DND-41 (cell line): ENCODE results near the gene ST13.

Experiments used
- ATAC-seq: fragments of 200-7000 bp; cut with Tn5 transposase; 3 replicates; pipeline ENCODE4 v1.9.1; 2021; ENCODE audit warnings: low read depth; ENCODE audit not compliant: insufficient read depth
- DNase-seq: peaks from one replicate; pipeline ENCODE4 v3.0.0-alpha.2; 2020
- H2AFZ ChIP-seq: 2 replicates; pipeline ENCODE4 v1.6.0; 2012; ENCODE audit warnings: low read depth, low read length
- H3K27ac ChIP-seq: 2 replicates; pipeline ENCODE4 v1.5.1; 2012; ENCODE audit warnings: low read length, inconsistent platforms
- H3K27me3 ChIP-seq: fragments of 200-600 bp; sonication (generic); 2 replicates; pipeline ENCODE4 v1.6.0; 2012; ENCODE audit warnings: low read length, mild to moderate bottlenecking, inconsistent platforms; ENCODE audit not compliant: insufficient read depth, poor library complexity
- H3K36me3 ChIP-seq: 2 replicates; pipeline ENCODE4 v1.5.1; 2012; ENCODE audit warnings: low read length, inconsistent platforms; ENCODE audit not compliant: insufficient read depth
- H3K4me1 ChIP-seq: 2 replicates; pipeline ENCODE4 v1.5.1; 2012; ENCODE audit warnings: mild to moderate bottlenecking, low read length; ENCODE audit not compliant: insufficient read depth
- H3K4me2 ChIP-seq: 2 replicates; pipeline ENCODE4 v1.6.0; 2012; ENCODE audit warnings: mild to moderate bottlenecking, moderate library complexity, low read length, inconsistent platforms; ENCODE audit not compliant: insufficient read depth
- H3K4me3 ChIP-seq, 2 experiments: fragments of 200-600 bp in 1 of 2; shearing (Covaris generic) in 1 of 2; 2 replicates each; pipeline ENCODE4 v1.5.1; 2012 to 2016; ENCODE audit warnings: inconsistent platforms in 2 of 2, low read length in 2 of 2, mild to moderate bottlenecking in 2 of 2, low read depth in 1 of 2, moderate library complexity in 1 of 2
- H3K79me2 ChIP-seq: 2 replicates; pipeline ENCODE4 v1.6.0; 2012; ENCODE audit warnings: low read length, inconsistent platforms; ENCODE audit not compliant: insufficient read depth
- H3K9ac ChIP-seq: 2 replicates; pipeline ENCODE4 v1.6.0; 2012; ENCODE audit warnings: low read depth, mild to moderate bottlenecking, inconsistent platforms, low read length, moderate library complexity
- H3K9me3 ChIP-seq: 2 replicates; pipeline ENCODE4 v1.5.1; 2012; ENCODE audit warnings: low read length, moderate library complexity, mild to moderate bottlenecking, inconsistent platforms; ENCODE audit not compliant: insufficient read depth, severe bottlenecking
- H4K20me1 ChIP-seq: 2 replicates; pipeline ENCODE4 v1.6.0; 2012; ENCODE audit warnings: low read length; ENCODE audit not compliant: insufficient read depth
- CTCF ChIP-seq: IDR thresholded peaks from 2 replicates; pipeline ENCODE4 v1.5.1; 2012; ENCODE audit warnings: borderline replicate concordance, low read length, moderate library complexity, mild to moderate bottlenecking; ENCODE audit not compliant: poor library complexity, severe bottlenecking; ENCODE audit errors: extremely low read depth
- EZH2 ChIP-seq: IDR thresholded peaks from 3 replicates; pipeline ENCODE4 v1.6.1; 2012; ENCODE audit warnings: borderline replicate concordance, low read depth, mild to moderate bottlenecking, moderate library complexity, low read length, inconsistent platforms; ENCODE audit not compliant: severe bottlenecking

ST13 gene

DNA sequence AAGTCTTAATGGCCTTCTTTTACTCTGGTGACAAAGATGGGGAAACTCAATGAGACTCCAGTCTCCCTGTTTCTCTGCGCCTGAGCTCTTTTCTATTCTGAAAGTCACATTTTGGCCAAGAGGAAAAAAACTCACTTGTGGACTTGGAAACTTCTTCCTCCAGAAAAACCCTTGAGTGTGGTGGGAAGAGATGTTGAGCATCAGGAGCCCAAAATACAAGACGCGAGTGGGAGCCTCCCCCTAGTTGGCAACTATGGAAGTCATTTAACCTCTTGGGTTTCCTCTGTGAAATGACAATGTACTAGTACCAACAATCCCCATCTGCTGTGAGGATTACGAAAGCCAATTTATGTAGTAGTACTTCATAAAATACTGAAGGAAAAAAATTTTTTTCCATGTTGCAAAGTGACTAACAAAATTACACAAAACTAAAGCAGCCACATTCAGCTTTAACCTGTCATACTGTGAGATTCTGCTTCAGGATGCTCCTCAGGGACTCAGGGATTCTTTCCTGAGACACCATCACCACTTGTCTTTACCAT, 36.8 kb downstream of the ST13 start:
- Histone ChIP-seq H3K27ac (peak overlapping the region; percentile 65), H3K9ac (peak overlapping the region; percentile 87), H3K79me2 (peaks cover 40% of the 10 kb centered on the region), H3K4me1 (peaks cover 38% of the 10 kb centered on the region), H3K4me2 (peak overlapping the region; percentile 95), H4K20me1 (peaks cover 8% of the 10 kb centered on the region; the same call in 1 of the 2 replicates), H3K4me3 (peak overlapping the region; percentile 97; a peak in 3 of 4 replicates), H2AFZ (peak overlapping the region; percentile 80), H3K36me3 (peaks cover 29% of the 10 kb centered on the region), H3K9me3 (no peaks in the 10 kb centered on the region), H3K27me3 (no peaks in the 10 kb centered on the region)
- no peak for DNase-seq
- no peak for ATAC-seq
- TF ChIP-seq EZH2 (no peak), CTCF (peak; percentile 31)

- peak within 1 kb of the TSS; percentile 98 for H2AFZ ChIP-seq
- peaks cover 38% of the 10 kb centered on the region for H3K4me1 ChIP-seq
- H3K9me3 ChIP-seq, result no peaks in the 10 kb centered on the region
- peaks cover 22% of the 10 kb centered on the region for H3K36me3 ChIP-seq
- peak within 1 kb of the TSS; percentile 97 for H3K4me3 ChIP-seq
- peaks cover 11% of the 10 kb centered on the region; the same call in 1 of the 2 replicates for H4K20me1 ChIP-seq
- peak within 1 kb of the TSS; percentile 89 for H3K27ac ChIP-seq
- DNase-seq, result peak; percentile 89
- peak within 1 kb of the TSS; percentile 95 for H3K4me2 ChIP-seq
- H3K9ac ChIP-seq, result peak within 1 kb of the TSS; percentile 87
- no peaks in the 10 kb centered on the region for H3K27me3 ChIP-seq
- peak; percentile 65 for TF ChIP-seq CTCF
- TF ChIP-seq EZH2, result no peak
- ATAC-seq, result peak; percentile 94
- peaks cover 46% of the 10 kb centered on the region for H3K79me2 ChIP-seq
Measured at GRCh38 chr22:40818747-40819598, 37.5 kb downstream of the ST13 start, which contains the start of gene SLC25A17. Gene SLC25A17 (minus strand): TSS chr22:40819346. CDS start chr22:40819248, 98 bp downstream.

DNA sequence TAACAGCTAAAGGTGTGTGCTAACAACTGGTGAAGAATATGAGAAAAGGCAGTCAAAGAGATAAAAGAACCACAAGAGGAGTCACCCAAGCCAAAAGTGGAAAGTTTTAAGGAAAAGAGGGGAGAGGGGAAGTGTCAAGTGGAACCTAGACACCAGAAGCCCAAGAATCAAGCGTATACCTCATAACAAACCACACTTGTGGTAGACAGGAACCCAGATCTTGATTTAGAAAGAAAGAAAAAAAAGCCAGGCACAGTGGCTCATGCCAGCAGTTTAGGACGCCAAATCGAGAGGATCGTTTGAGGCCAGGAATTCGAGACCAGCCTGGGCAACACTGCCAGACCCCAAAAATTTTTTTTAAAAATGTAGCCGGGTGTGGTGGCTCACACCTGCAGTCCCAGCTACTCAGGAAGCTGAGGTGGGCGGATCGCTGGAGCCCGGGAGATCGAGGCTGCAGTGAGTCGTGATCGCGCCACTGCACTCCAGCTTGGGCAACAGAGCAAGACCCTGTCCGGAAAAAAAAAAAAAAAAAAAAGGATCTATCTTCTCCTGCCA, 38.2 kb downstream of the ST13 start:
- Histone ChIP-seq H3K27me3 (no peaks in the 10 kb centered on the region), H3K27ac (peak overlapping the region; percentile 89), H3K79me2 (peaks cover 53% of the 10 kb centered on the region), H3K36me3 (peaks cover 15% of the 10 kb centered on the region), H2AFZ (peak overlapping the region; percentile 98), H4K20me1 (peaks cover 12% of the 10 kb centered on the region; the same call in 1 of the 2 replicates), H3K4me1 (peaks cover 38% of the 10 kb centered on the region), H3K4me3 (peak overlapping the region; percentile 97), H3K9ac (peak overlapping the region; percentile 87), H3K4me2 (peak overlapping the region; percentile 95), H3K9me3 (no peaks in the 10 kb centered on the region)
- ATAC-seq (peak; percentile 13; the same call in 2 of the 3 replicates), DNase-seq (peak; percentile 55)
- TF ChIP-seq CTCF, result no peak
- TF ChIP-seq EZH2, result no peak
